Lung (tissue), 12 donors: Measurements from ENCODE around the gene CRELD2. TPM values are rescaled to one million over a fixed set of nuclear protein-coding genes. Genes with fewer than 3 reads are reported as not detected.

Source experiments
- ATAC-seq: fragments of 200-7000 bp; cut with Tn5 transposase; one replicate; pipeline ENCODE4 v1.9.1; 2020; ENCODE audit warnings: moderate number of reproducible peaks; ENCODE audit not compliant: insufficient read depth, low FRiP score
- DNase-seq, 3 donors: peaks; one replicate each; pipeline ENCODE4 v3.0.0-alpha.2; 2013 to 2017
- H3K27ac ChIP-seq, 2 donors: one replicate each; pipeline ENCODE4 v1.5.1; 2013; ENCODE audit warnings: mild to moderate bottlenecking in 2 of 2, moderate library complexity in 2 of 2, control low read depth in 1 of 2, inconsistent platforms in 1 of 2, low read depth in 1 of 2, low read length in 1 of 2
- H3K27me3 ChIP-seq, 3 donors: one replicate each; pipeline ENCODE4 v1.5.1; 2013; ENCODE audit warnings: low read length in 2 of 3; ENCODE audit not compliant: control insufficient read depth in 3 of 3, insufficient read depth in 3 of 3
- H3K36me3 ChIP-seq, 4 donors: one replicate each; pipeline ENCODE4 v1.5.1; 2013; ENCODE audit warnings: low read length in 4 of 4, mild to moderate bottlenecking in 1 of 4, moderate library complexity in 1 of 4; ENCODE audit not compliant: control insufficient read depth in 4 of 4, insufficient read depth in 4 of 4
- H3K4me1 ChIP-seq, 5 donors: one replicate each; pipeline ENCODE4 v1.5.1; 2013; ENCODE audit warnings: low read length in 5 of 5, mild to moderate bottlenecking in 2 of 5, moderate library complexity in 1 of 5; ENCODE audit not compliant: control insufficient read depth in 5 of 5, insufficient read depth in 5 of 5
- H3K4me3 ChIP-seq: one replicate; pipeline ENCODE4 v1.5.1; 2013; ENCODE audit warnings: mild to moderate bottlenecking, control low read depth, moderate library complexity
- H3K9ac ChIP-seq, 2 donors: one replicate each; pipeline ENCODE4 v1.5.1; 2013; ENCODE audit warnings: low read length in 2 of 2, control low read depth in 1 of 2; ENCODE audit not compliant: insufficient read depth in 1 of 2
- H3K9me3 ChIP-seq, 4 donors: one replicate each; pipeline ENCODE4 v1.5.1; 2013; ENCODE audit warnings: low read length in 3 of 4, mild to moderate bottlenecking in 1 of 4, moderate library complexity in 1 of 4; ENCODE audit not compliant: control insufficient read depth in 4 of 4, insufficient read depth in 3 of 4
- CTCF ChIP-seq: IDR thresholded peaks from 2 replicates; pipeline ENCODE4 v1.5.1; 2012; ENCODE audit warnings: mild to moderate bottlenecking; ENCODE audit errors: control extremely low read depth, extremely low read depth
- WGBS, 2 donors: extraction: QIAGEN DNeasy Blood & Tissue Kit; methylation state at CpG; one replicate each; pipeline ENCODE4 v1.1.7; 2013; 5-methylcytosine and 5-hydroxymethylcytosine counted together
- polyA plus RNA-seq, 2 donors: library from polyadenylated mRNA; stranded (reverse); fragments of 200-250 nt; gene quantifications; one replicate each; pipeline ENCODE4 v1.2.1, GENCODE V29; 2013
- total RNA-seq, 2 donors: library from RNA; depleted of rRNA in 1 of 2; stranded (reverse); fragments of >200 nt in 1 of 2; gene quantifications; one replicate each; pipeline ENCODE4 v1.2.1, GENCODE V29; 2014 to 2021
- donor health status: control.
- donor health status: control.
- donor health status: Bipolar disorder and iron deficiency.
- donor health status: healthy.
- donor health status: DM: yes; HTN: yes; CAD: no.

Gene CRELD2
- total and polyA plus RNA-seq, 4 donors, result 18.7 to 110 (median 71.9) TPM

- WGBS, 2 donors, result 93% methylated on average over 31 of the region's 31 CpGs
- Histone ChIP-seq H3K4me3 (no peak overlapping the region), H3K27ac (no peak overlapping the region), H3K4me1 (peaks cover 0 to 8% (median 0%) of the 10 kb centered on the region in 5 donors), H3K9me3 (peaks cover 0 to 12% (median 3%) of the 10 kb centered on the region in 4 donors), H3K36me3 (peaks cover 5 to 58% (median 35%) of the 10 kb centered on the region in 4 donors), H3K27me3 (no peaks in the 10 kb centered on the region), H3K9ac (no peak overlapping the region)
- ATAC-seq, result no peak
- no peak for DNase-seq
- TF ChIP-seq CTCF, result no peak
Observed at GRCh38 chr22:49884503-49885260, 33.8 kb upstream of the CRELD2 start.

- 97% methylated on average over 17 of the region's 17 CpGs for WGBS, 2 donors
- Histone ChIP-seq H3K27me3 (no peaks in the 10 kb centered on the region), H3K27ac (no peak overlapping the region), H3K9ac (no peak overlapping the region), H3K36me3 (peaks cover 5 to 63% (median 36%) of the 10 kb centered on the region in 4 donors), H3K9me3 (peaks cover 0 to 15% (median 3%) of the 10 kb centered on the region in 4 donors), H3K4me1 (peaks cover 0 to 5% (median 0%) of the 10 kb centered on the region in 5 donors), H3K4me3 (no peak overlapping the region)
- no peak for TF ChIP-seq CTCF
- ATAC-seq (no peak), DNase-seq (no peak)
Observed at GRCh38 chr22:49885281-49885680, 33.2 kb upstream of the CRELD2 start.

GRCh38 chr22:49885881-49886280 lies 32.6 kb upstream of the CRELD2 start:
- no peak for TF ChIP-seq CTCF
- Histone ChIP-seq H3K9me3 (peaks cover 0 to 15% (median 3%) of the 10 kb centered on the region in 4 donors), H3K9ac (no peak overlapping the region), H3K27me3 (no peaks in the 10 kb centered on the region), H3K36me3 (peaks cover 5 to 68% (median 38%) of the 10 kb centered on the region in 4 donors), H3K4me1 (peaks cover 0 to 3% (median 0%) of the 10 kb centered on the region in 5 donors), H3K27ac (no peak overlapping the region), H3K4me3 (no peak overlapping the region)
- ATAC-seq, result no peak
- 98 to 99% methylated on average over 35 of the region's 35 CpGs for WGBS, 2 donors
- DNase-seq, result no peak
